SK-N-MC (cell line): Measurements from ENCODE around the gene MXD4.

Experiments
- EZH2 ChIP-seq: fragments of 200-600 bp; sonication (generic); IDR thresholded peaks from one replicate; pipeline ENCODE4 v1.6.1; 2017; ENCODE audit warnings: antibody characterized with exemption
- POLR2AphosphoS5 ChIP-seq: IDR thresholded peaks from 2 replicates; pipeline ENCODE4 v1.6.1; 2012; ENCODE audit warnings: mild to moderate bottlenecking, low read depth, low read length, borderline replicate concordance

DNA sequence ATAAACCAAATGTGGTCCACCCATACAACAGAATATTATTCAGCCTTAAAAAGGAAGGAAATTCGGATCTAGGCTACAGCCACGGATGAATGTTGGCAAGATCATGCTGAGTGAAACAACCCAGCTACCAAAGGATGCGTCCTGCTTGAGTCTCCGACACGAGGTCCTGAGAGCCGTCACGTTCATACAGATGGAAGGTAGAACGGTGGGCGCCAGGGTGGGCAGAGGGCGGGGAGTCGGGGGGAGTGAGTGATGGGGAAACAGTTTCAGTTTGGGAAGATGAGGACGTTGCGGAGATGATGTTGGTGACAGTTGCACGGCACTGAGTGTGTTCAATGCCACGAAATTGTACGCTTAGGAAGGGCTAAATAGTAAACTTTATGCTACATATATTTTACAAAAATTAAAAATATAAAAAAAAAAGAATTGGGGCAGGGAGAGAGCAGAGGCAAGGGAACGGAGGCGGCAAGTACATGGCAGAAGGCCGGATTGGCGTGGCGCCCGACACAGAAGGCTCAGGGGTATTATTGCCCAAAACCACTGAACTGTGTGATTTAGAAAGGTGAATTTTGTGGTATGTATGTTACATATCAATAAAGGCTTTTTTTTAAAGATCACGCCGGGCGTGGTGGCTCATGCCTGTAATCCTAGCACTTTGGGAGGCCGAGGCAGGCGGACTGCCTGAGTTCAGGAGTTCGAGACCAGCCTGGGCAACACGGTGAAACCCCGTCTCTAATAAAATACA, 14.8 kb upstream of the MXD4 start:
- TF ChIP-seq POLR2AphosphoS5 (no peak), EZH2 (no peak)
